T-helper 1 cell treated with Interleukin-12 subunit alpha and Interleukin-12 subunit beta and Interleukin-4 antibody, amounts not matched to agents 30 ng/mL and 1 ng/mL, for 36 hours (primary cell): ENCODE data around the gene ZHX3. TPM values are rescaled to one million over a fixed set of nuclear protein-coding genes. Genes with fewer than 3 reads are reported as not detected.

Experiments used
- intact Hi-C: fragments of 100-400 bp; cut with micrococcal nuclease; formaldehyde crosslinking; loops from one replicate; pipeline ENCODE4 v1.15.1; 2024
- total RNA-seq: library from RNA; stranded (reverse); gene quantifications from 2 replicates; pipeline ENCODE4 v1.2.3, GENCODE V29; 2022

ZHX3 gene
- total RNA-seq, 1 donor from 2014 or later, result 7.5 TPM

- intact Hi-C loops, result loop anchor here (5.0 kb wide), 2 partner anchors 73 to 387 kb away; partner anchors contain the start of gene CHD6
These were observed 87.4 kb downstream of the ZHX3 start for GRCh38 chr20:41230136-41230535.

GRCh38 chr20:41229259-41229658, 88.3 kb downstream of the ZHX3 start:
- intact Hi-C loops, result no loop called here

GRCh38 chr20:41228858-41229257, 88.7 kb downstream of the ZHX3 start:
- intact Hi-C loops, result no loop called here

- intact Hi-C loops, result no loop called here
These were observed 91.1 kb downstream of the ZHX3 start for GRCh38 chr20:41226426-41226825.

GRCh38 chr20:41225091-41225490, 92.4 kb downstream of the ZHX3 start:
- intact Hi-C loops, result no loop called here

- intact Hi-C loops, result no loop called here
These were observed 93.2 kb downstream of the ZHX3 start for GRCh38 chr20:41224281-41224680.

- intact Hi-C loops, result no loop called here
These were observed 94.4 kb downstream of the ZHX3 start for GRCh38 chr20:41223112-41223511.

- intact Hi-C loops, result no loop called here
These were observed 94.8 kb downstream of the ZHX3 start for GRCh38 chr20:41222703-41223102.

- intact Hi-C loops, result no loop called here
These were observed 95.2 kb downstream of the ZHX3 start for GRCh38 chr20:41222296-41222695.

GRCh38 chr20:41221614-41222218, 95.8 kb downstream of the ZHX3 start:
- intact Hi-C loops, result no loop called here

- intact Hi-C loops, result no loop called here
These were observed 97.7 kb downstream of the ZHX3 start for GRCh38 chr20:41219824-41220223.

- intact Hi-C loops, result no loop called here
These were observed 99.1 kb downstream of the ZHX3 start for GRCh38 chr20:41218466-41218865.

- intact Hi-C loops, result no loop called here
These were observed 100.1 kb downstream of the ZHX3 start for GRCh38 chr20:41217422-41217821.

- intact Hi-C loops, result no loop called here
These were observed 102.9 kb downstream of the ZHX3 start for GRCh38 chr20:41214666-41215065.

GRCh38 chr20:41214202-41214601, 103.3 kb downstream of the ZHX3 start:
- intact Hi-C loops, result no loop called here

- intact Hi-C loops, result no loop called here
These were observed 104.2 kb downstream of the ZHX3 start for GRCh38 chr20:41213150-41213820.

GRCh38 chr20:41205313-41205712, 112.2 kb downstream of the ZHX3 start:
- intact Hi-C loops, result no loop called here

GRCh38 chr20:41204304-41205265, 112.9 kb downstream of the ZHX3 start:
- intact Hi-C loops, result no loop called here

- intact Hi-C loops, result no loop called here
These were observed 113.9 kb downstream of the ZHX3 start for GRCh38 chr20:41203660-41204059.

- intact Hi-C loops, result no loop called here
These were observed 115.1 kb downstream of the ZHX3 start for GRCh38 chr20:41202426-41202825.

GRCh38 chr20:41201760-41202159, 115.8 kb downstream of the ZHX3 start:
- intact Hi-C loops, result no loop called here
